ENCODE measurements around the gene DDC.
"Not testable (repeated sequence)": the region's sequence is repeated elsewhere in the genome, so short reads cannot be mapped to it uniquely, and the experiment has no call there.

The DDC gene

DNA sequence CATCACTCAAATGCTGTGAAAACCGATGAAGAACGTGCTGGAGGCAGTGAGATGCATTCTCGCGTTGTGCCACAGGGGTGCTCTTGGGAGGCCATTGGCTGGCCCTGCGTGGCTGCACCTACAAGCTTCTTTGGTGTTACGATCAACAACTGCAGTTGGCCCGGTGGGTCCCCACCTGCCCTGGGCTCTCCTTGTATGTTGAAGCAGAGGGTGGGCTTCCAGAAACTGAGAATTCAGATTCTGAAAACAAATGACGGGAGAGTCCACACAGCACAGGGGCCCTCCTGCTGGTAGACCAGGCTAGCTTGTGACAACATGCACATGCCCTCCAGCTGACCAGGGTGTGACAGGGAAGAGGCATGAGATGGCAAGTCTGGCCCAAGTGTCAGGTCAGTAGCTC lies 23.7 kb upstream of the DDC start:
- DNase-seq, result no peak

DNA sequence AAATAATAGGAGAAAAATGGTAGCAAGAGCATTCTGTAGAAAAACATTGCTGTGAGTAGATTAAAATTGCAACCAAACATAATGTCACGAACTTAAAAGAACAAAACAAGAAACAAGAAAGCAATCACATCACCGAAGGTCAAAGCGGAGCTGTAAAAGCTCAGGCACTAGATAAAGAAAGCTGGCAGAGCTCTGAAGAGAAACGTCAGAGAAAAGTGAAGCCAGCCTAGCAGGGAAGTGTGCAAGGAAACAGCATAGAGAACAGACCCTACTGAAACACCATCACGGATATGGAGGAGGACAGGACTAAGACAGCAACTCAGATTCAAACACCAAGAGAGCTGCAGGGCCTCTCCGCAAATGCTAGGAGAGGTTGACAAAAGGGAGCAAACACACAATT lies 22.5 kb upstream of the DDC start:
- no peak for DNase-seq

DNA sequence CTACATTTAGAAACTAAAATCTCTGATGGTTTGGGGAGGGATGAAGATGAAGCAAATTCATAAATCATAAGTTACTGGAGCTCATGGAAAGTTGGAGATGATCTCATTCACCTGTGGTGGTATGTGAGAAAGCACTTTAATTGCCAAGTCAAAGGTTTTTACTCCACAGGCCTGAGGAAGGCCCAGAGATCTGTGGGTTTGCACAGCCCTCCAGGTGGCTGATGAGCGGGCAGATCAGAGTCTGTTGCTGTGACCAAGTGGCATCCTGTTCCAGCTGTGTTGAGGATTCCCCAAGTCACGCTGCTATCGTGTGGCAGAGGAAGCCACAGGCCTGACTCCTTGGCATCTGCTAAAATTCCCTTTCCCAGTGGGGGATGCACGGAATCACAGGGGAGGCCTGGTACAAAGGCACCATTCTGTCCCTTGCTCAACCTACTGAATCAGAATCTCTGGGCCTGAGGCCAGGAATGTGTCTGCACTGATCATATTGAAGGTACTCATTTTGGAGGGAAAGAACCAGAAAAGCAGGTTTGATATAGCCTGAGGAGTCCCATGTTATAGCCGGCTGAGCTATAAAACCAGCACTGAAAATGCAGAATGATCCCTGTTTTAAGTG lies 19.7 kb upstream of the DDC start:
- peak; percentile 26 for DNase-seq

DNA sequence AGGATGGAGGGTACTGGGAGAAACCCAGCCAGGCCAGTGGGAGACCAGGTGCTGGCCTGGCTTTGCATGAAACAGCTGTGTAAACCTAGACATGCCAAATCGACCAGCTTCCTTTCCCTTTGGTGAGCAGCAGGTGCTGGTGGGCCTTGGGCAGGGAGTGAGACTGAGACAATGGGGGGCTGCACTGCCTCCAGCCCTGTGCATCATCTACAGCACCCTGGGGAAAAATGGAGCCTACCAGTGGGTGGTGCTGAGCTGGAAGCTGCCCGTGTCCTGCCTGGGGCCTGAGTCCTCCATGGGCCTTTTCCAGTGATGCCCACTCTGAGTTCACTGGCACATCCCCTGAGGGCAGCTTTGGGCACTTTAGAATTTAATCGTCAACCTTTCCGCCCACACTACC lies 19.2 kb upstream of the DDC start:
- DNase-seq, result no peak

DNA sequence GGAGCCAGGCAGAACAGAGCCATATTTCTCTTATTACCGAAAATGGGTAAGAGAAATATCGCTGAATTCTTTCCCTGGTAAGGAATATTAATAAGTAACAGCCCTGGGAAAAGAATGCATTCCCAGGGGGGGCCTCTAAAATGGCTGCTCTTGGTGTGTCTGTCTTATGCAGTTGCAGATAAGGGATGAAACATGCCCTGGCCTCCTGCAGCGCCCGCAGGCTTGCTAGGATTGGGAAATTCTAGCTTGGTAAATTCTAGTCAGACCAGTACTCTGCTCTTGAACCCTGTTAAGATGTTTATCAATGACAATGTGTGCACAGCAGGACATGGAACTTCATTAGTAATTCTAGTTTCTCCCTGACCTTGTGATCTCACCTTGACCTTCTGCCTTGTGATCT lies 18.1 kb upstream of the DDC start:
- DNase-seq, result not testable (repeated sequence)

DNA sequence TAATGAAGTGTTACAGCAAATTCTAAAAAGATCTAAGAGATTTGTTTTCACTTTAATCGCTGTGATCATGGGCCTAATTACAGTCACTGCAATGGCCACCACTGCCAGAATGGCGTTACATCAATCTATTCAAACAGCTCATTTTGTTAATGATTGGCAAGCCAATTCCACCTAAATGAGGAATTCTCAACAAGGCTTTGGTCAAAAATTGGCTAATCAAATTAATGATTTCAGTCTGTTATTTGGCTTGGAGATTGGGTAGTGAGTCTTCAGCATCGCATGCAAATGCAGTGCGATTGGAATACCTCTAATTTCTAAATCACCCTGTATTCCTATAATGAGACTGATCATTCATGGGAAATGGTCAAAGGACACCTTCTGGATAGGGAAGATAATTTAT lies 17.1 kb upstream of the DDC start:
- not testable (repeated sequence) for DNase-seq

DNA sequence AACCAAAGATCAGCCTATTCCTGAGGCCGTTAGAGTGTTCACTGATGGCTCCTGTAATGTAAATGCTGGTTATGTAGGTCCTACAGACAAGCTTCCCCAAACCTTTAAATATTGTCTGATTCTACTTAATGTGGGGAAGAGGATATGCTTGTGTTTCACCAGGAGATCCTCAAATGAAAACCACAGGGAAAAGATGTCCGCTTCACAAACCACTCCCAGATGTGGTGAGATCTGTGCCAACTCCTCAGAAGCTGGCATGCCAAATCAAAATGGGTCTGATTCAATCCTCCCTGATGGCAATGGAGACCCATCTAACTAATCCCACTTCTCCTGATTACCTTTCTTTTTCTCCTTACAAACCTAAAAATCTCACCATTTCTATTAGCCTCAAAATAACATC lies 15.5 kb upstream of the DDC start:
- not testable (repeated sequence) for DNase-seq

DNA sequence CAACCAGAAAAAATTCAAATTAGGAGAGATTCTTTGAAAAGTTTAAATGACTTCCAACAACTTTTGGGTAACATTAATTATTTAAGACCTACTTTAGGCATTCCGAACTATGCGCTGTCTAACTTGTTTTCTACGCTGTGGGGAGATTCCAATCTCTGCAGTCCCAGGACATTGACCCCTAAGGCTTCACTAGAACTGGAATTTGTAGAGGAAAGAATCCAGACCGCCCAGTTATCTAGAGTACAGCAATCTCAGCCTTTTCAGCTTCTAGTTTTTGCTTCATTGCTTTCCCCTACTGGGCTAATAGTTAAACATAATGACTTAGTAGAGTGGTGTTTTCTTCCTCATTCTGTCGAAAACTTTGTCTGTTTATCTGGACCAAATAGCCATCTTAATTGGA lies 14.9 kb upstream of the DDC start:
- no peak for DNase-seq

DNA sequence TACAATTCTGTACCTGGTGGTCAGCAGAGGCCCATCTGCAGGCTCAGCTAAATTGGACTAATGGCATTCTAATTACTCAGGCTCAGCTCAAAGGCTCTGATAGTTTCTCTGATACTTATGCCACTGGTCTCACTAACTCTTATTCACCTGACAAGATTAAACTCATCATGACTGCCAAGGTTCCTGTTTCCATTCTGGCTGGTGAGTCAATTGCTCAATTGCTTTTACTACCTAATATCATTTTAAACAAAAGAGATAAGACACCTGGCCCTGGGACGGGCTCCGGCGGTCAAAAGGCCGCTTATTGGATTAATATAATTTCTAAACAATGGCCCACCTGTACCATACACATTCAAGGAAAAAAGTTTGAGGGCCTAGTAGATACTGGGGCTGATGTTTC lies 12.9 kb upstream of the DDC start:
- DNase-seq, result not testable (repeated sequence)

DNA sequence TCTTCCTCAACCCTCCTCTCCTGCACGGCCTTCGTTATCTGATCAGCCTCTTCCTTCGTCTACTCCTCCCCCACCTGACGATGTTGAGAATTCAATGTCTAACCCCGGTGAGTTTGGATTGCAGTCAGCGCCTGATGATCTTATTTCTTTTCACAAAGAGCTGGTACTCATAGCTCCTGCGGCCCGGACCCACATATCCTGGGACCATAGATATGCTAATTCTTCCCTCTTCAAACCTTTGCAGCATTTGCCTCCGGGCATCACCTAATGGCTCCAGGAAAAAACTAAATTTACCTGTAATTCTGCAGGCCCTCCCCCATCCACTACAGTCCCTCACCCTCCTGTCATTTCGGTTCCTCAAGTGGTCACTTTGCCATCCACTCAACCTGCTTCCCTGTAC lies 12.4 kb upstream of the DDC start:
- DNase-seq, result no peak

DNA sequence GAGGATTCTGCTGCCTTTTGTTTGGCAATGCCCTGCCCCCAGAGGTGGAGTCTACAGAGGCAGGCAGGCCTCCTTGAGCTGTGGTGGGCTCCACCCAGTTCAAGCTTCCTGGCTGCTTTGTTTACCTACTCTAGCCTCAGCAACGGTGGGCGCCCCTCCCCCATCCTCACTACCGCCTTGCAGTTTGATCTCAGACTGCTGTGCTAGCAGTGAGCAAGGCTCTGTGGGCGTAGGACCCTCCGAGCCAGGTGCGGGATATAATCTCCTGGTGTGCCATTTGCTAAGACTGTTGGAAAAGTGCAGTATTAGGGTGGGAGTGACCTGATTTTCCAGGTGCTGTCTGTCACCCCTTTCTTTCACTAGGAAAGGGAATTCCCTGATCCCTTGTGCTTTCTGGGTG lies 11.2 kb upstream of the DDC start:
- DNase-seq, result not testable (repeated sequence)

DNA sequence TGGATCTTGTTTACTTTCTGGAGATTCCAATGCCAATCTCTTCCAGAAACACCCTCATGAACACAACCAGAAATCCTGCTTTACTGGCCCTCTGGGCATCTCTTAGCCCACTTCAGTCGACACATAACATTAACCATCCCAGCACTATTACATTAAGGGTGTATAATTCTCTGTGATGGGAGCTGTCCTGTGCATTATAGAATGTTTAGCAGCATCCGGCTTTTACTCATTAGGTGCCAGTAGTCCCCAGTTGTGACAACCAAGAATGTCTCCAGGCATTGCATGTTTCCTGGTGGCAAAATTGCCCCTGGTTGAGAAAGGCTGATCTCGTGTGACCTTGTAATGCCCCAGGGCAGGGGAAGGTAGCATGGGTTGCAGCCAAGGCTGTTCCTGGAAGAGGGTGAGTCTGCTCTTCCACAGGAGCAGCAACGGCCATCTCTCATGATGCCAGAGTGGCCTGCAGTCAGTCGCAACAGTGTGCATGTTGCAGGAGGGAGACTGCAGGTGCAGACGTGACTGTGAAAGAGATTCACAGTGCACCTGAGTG lies 2.6 kb upstream of the DDC start:
- no peak for DNase-seq

DNA sequence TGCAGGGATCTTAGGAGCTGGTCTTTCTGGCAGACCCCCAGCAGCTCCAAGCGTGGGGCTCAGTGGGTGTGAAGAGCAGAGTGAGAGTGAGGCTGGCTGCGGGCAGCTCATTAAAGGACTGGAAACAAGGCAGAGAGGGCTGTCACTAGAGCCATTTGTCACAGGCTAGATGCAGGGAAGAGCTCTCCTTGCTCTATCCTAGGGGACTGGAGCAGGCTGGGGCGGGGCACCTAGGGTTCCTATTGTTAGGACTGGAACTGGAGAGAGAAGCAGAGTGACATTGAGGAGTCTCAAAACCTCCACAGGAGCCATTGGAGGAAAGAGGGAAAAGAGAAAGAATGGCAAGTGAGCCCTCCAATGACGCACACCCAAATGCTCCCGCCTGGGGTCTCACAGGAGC lies 772 bp upstream of the DDC start:
- no peak for DNase-seq

DNA sequence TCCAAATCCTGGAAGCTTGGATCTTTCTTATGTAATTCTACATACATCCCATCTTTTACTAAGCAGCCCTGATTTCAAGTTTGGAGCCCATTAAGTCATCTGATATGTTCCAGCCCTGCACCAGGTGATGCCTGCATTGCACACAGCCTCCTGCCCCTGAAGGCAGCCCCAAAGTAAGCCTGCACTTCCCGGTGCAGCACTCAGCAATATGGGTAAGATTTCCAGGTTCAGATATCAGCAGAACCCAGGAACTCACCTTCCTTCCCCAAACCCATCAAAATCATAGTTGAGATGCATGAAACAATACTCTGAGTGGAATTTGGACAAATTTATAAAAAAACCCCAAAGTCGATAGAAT lies 333 bp upstream of the DDC start:
- no peak for DNase-seq

DNA sequence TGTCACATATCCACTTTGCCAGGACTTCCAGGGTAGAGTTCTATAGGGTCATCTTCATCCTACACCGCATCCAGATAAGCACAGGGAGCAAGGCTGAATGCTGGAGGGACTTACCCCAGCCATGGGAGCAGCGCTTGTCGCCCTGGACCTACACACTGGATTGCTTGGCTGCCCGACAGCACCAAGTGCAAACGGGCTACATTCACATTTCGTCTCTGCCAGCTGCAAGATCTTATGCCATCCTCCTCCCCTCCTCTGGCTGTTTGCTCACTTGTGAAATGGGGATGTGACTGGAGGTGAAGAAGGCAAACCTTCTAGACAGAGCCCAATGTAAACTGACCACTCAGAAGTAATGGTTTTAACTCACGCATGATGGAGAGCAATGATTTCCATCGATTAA lies 1.0 kb downstream of the DDC start:
- no peak for DNase-seq

DNA sequence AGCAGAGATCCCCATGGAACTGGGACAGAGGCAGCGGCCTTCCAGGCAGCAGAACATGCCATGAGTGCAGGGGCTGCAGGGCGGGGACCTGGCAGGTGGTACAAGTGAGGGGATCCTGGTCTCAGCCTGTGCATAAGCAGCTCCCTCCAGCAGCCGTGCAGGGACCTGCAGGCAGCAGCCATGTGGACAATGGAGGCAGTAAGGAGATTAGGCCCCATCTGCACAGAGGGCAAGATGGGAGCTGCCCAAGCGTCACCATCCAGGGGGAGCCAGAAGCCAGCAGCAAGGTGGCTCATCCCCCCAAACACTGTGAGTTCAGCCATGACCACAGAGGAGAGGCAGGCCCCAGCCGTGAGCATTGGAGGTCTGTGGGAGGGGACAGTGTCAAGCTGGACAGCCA lies 3.1 kb downstream of the DDC start:
- no peak for DNase-seq

DNA sequence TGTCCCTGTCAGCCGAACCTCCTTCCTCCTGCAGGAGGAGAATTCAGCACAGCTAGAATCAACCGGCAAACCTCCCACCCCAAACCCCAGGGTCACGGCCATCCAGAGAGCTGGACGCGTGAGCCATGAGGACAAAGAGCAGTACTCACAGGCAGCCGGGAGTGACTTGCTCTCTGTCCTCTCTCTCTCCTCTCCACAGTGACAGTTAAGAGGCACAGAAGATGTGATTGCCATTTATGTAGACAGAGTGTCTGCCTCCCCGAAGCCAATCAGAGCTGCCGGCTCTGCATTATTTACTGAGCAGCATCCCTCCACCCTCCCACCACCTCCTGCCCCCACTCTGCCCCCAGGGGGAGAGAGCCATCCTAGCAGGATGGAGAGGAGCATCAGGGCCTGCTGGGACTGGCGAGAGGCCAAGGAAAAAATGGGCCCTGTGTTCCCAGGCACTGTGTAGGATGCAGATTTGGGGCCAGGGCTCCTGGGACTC lies 4.3 kb downstream of the DDC start:
- DNase-seq, result no peak

DNA sequence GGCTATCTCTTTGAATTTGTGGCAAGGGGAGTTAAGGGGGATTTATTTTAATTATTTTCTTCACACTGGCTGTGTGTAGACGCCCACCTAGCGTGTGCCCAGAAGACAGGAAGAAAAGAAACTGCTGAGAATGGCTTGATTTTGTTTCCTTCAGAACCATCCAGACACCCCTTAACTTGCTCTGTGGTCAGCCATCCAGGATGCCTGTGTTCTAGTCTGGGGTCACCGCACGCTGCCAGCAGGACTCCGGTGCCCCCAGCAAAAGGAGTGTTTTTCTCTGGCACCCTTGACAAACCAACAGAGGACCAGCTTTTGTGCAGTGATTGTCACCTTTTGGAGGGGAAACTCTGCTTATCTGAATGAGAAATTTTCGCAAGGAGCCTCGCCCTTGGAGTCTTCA lies 5.3 kb downstream of the DDC start:
- DNase-seq, result no peak

DNA sequence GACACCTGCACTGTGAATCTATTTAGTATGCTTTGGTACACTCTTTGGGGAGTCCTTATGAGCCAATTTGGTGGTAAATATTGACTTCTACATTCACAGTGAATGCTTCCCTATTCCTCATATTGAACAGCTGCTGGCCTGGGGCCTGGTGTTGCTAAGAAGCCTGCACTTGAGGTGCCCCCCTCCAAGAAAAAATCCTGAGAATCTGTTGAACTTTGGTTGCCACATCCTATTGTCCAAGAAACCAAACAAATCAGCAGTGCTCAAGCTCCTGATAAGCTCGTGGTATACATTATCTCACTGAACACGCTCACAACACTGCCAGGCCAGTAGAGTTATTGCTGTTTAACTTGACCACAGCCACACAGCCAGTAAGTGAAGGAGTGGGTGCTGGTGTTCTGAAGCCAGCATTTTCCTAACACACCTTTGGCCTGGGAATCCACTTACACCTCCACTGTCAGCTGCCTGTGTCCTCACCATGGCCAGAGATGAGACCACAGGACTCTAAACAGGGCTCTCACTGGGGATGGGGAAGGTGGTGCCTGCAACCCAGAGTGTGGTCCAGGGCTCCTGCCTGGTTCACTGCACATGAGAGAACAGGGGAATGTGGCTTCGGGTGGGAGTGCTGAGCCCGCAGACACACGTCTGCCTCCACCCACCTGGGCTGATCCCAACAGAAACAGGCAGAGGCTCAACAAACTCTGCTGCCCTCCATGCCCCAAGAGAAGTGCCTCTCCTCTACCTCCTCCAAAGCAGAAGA lies 6.7 kb downstream of the DDC start:
- DNase-seq, result no peak

DNA sequence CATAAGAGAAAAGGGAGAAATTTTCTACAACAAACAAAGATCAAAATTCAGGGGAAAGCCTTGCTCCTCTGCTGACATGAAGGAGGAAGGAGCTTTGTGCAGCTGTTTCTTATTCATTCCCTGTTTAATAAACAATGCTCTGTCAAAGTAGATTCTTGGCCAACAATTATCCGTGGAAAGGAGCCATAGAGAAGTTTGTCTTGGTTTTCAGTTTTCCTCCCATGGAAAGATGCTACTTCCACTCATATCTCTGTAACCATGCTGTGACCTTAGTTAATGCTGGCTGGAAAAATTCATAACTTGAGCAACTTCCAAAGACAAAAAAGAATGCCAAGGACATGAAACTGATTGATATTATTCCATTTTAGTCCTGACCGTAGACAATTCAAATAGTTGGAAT lies 8.1 kb downstream of the DDC start:
- no peak for DNase-seq

DNA sequence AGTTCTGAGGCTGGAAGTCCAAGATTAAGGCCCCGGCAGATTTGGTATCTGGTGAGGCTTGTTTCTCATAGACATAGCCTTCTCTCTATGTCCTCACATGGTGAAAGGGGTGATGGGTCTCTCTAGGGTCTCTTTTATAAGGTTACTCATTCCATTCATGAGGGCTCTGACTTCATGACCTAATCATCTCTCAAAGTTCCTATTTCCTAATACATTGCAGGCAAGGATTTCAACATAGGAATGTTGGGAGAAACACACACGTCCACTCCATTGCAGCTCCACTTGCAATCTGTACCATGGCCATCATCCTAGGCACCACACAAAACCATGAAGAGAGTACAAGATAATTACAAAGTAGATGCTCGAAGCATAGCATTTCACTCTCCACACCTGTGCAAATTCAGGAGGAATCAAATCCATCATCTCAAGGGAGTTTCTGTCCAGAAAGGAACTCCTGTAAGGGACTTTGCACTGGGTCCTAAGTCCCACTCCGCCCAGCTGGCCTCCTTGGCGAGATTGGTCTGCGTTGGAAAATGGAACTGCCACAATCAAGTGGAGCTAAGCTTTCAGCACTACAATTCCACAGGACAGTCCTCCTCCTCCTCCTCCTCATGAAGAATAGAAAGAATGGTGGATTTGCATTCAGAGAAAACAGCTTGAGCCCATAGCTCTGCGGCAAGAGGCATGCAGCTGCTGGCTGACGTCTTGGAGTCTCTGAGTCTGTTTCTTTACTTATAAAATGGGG lies 8.8 kb downstream of the DDC start:
- no peak for DNase-seq

DNA sequence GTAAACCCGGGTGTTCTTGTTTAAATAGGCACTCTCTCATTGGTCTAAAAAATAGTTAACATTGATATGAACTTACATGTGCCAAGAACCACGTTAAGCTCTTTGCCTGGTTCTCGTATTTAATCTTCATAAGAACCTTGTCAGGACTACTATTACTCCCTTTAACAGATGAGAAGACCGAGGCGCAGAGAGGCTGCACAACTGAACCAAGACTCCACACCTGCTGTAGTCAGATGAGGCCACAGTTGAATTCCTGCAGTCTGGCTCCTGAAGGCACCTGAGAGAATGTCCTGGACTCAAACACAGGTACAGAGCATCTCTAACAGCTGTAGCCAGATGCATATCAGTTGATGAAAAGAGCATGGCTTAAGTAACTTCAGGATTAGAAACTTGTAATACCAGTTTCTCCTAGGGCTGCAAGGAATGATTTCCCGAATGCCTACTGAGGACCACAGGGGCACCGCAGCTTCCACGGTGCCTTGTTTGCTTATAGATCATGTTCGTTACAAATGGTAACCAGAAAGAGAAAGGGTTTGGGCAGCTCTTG lies 9.5 kb downstream of the DDC start:
- no peak for DNase-seq

DNA sequence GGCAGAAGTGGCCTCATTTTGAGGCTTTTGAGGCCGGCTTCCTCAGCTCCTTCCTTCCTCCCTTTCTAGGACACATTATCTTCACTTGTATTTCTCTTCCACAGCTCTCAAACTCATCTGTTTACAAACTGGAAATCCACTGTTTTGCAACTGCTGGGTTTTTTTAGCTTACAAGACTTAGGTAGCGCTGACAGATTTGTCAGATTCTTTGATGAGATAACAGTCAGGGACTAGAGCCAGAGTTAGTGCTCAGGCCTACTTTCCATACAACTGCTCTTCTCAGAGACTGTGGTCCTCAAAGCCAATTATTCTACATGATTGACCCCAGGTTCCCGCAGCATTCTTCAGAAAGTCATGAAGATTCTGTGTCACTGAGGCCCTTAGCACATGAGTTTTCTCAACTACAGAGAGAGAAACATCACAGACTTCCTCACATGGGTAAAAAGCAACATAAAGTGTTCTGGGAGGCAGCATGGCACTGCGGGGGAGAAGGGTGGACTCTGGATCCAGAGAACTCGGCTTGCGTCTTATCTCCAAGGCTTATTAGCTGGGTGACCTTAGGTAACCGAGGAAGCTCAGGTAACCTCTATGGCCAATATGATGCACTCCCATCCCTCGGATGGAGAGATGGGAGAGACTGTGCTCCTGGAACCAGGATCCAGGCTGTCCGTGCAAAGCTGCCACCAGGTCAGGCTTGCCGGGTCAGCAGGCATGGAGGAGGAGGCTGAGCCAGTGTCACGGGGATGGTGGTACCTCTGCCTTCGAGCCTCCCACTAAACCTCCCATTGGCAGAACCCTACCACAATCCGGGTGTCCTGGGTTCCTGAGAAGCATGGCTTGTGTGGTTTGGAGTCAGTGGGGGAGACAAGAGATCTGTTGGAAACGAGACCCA lies 10.5 kb downstream of the DDC start:
- DNase-seq, result no peak
